Colonic mucosa (tissue), 4 donors: ENCODE results near the gene S100A12. TPM values are rescaled to one million over a fixed set of nuclear protein-coding genes. Genes with fewer than 3 reads are reported as not detected.

ENCODE experiments used
- DNase-seq: peaks from one replicate; pipeline ENCODE4 v3.0.0-alpha.2; 2020
- H3K27ac ChIP-seq: fragments of 200-600 bp; one replicate; pipeline ENCODE4 v1.8.0; 2021
- H3K27me3 ChIP-seq: fragments of 200-600 bp; one replicate; pipeline ENCODE4 v1.8.0; 2021
- H3K36me3 ChIP-seq: fragments of 200-600 bp; one replicate; pipeline ENCODE4 v1.8.0; 2021
- H3K4me1 ChIP-seq: fragments of 200-600 bp; one replicate; pipeline ENCODE4 v1.8.0; 2021; ENCODE audit warnings: mild to moderate bottlenecking
- H3K4me3 ChIP-seq: fragments of 200-600 bp; one replicate; pipeline ENCODE4 v1.8.0; 2021
- H3K9ac ChIP-seq, 2 donors: one replicate each; pipeline ENCODE4 v1.7.0; 2013; ENCODE audit warnings: control low read depth in 2 of 2, low read depth in 2 of 2, low read length in 2 of 2
- H3K9me3 ChIP-seq: fragments of 200-600 bp; one replicate; pipeline ENCODE4 v1.8.0; 2021
- intact Hi-C: fragments of 100-400 bp; cut with DNase I; formaldehyde crosslinking; loops from one replicate; pipeline ENCODE4 v1.14.1; 2022
- total RNA-seq, 2 donors: library from RNA; stranded (reverse); fragmentation: NEBNext Ultra II Directional in 1 of 2; extraction: Animal tissue kit (Norgen Biotek cat#: 25700) in 1 of 2; gene quantifications; one replicate each; pipeline ENCODE4 v1.2.1, GENCODE V29; 2021
- TF ChIP-seq, protein P1 (sequence below): fragments of 200-600 bp; IDR thresholded peaks from one replicate; pipeline ENCODE4 v1.8.0; 2022; ENCODE audit warnings: antibody characterized with exemption, mild to moderate bottlenecking
- donor health status: healthy.
- donor health status: DM: no; HTN: no; CAD: no.
- donor health status: DM: no; HTN: no; CAD: no.

The S100A12 gene
- total RNA-seq, 2 donors from 2014 or later: not detected

DNA sequence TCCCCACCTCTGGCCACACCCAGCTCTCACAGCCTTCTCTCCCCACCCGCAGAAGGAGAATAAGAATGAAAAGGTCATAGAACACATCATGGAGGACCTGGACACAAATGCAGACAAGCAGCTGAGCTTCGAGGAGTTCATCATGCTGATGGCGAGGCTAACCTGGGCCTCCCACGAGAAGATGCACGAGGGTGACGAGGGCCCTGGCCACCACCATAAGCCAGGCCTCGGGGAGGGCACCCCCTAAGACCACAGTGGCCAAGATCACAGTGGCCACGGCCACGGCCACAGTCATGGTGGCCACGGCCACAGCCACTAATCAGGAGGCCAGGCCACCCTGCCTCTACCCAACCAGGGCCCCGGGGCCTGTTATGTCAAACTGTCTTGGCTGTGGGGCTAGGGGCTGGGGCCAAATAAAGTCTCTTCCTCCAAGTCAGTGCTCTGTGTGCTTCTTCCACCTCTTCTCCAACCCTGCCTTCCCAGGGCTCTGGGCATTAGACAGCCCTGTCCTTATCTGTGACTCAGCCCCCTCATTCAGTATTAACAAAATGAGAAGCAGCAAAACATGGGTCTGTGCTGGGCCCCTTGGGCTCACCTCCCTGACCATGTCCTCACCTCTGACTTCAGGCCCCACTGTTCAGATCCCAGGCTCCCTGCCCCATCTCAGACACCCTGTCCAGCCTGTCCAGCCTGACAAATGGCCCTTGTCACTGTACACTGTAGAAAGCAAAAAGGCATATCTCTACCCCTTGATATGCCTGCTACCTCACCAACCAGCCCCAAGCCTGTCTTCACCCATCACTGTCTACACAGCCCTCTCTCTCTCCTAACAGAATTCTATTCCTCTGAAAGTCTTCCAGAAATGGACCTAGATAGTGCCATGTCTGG, 14.6 kb downstream of the S100A12 start:
- no peak overlapping the region for H3K4me3 ChIP-seq
- intact Hi-C loops: no loop called here
- H3K4me1 ChIP-seq: peaks cover 5% of the 10 kb centered on the region
- no peak for DNase-seq
- H3K27ac ChIP-seq: no peak overlapping the region
- H3K36me3 ChIP-seq: no peaks in the 10 kb centered on the region
- no peaks in the 10 kb centered on the region for H3K27me3 ChIP-seq
- H3K9ac ChIP-seq: no peak overlapping the region
- TF ChIP-seq, protein P1, sequence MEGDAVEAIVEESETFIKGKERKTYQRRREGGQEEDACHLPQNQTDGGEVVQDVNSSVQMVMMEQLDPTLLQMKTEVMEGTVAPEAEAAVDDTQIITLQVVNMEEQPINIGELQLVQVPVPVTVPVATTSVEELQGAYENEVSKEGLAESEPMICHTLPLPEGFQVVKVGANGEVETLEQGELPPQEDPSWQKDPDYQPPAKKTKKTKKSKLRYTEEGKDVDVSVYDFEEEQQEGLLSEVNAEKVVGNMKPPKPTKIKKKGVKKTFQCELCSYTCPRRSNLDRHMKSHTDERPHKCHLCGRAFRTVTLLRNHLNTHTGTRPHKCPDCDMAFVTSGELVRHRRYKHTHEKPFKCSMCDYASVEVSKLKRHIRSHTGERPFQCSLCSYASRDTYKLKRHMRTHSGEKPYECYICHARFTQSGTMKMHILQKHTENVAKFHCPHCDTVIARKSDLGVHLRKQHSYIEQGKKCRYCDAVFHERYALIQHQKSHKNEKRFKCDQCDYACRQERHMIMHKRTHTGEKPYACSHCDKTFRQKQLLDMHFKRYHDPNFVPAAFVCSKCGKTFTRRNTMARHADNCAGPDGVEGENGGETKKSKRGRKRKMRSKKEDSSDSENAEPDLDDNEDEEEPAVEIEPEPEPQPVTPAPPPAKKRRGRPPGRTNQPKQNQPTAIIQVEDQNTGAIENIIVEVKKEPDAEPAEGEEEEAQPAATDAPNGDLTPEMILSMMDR: no peak
- no peaks in the 10 kb centered on the region for H3K9me3 ChIP-seq

DNA sequence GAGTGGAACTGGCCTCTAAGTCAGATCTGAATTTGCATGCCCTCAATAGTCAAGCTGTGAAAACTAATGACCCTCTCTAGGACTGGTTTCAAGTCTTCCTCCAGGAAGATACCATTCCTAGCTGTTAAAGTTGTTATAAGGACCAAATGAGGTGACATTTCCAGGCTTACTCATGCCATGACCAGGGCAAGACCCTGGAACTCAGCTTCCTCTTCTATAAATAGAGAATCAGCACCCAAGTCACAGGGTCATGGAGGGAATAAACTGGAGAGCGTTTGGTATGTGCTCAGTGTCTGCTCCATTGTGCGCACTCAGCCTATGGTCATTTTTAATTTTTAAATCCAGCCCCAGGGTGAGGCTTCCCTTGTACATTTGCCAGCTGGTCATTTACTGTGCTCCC, 15.2 kb downstream of the S100A12 start:
- H3K27me3 ChIP-seq: no peaks in the 10 kb centered on the region
- H3K36me3 ChIP-seq: no peaks in the 10 kb centered on the region
- no peak overlapping the region for H3K9ac ChIP-seq
- TF ChIP-seq, protein P1: no peak
- no peak overlapping the region for H3K27ac ChIP-seq
- intact Hi-C loops: no loop called here
- no peaks in the 10 kb centered on the region for H3K9me3 ChIP-seq
- no peak overlapping the region for H3K4me3 ChIP-seq
- peaks cover 5% of the 10 kb centered on the region for H3K4me1 ChIP-seq
- no peak for DNase-seq

DNA sequence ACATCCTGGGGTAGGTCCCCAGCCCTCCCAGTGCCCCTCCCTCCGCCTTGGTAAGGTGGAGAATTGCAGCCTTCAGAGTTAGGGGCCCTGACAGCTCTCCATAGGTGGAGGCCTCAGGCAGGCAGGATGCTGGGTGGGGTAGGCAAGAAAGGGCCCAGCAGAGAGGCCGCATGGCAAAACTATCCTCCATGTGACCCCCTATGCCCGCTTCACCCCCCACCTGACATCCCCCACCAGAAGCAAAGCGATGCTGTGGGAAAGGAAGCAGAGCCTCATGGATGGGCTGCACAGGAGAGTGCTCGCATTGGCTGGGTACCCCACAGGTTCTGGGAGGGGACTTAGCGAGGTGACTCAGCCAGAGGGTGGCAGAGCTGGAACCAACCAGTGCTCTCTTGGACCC, 16.2 kb downstream of the S100A12 start:
- Histone ChIP-seq H3K4me3 (no peak overlapping the region), H3K27me3 (no peaks in the 10 kb centered on the region), H3K9ac (no peak overlapping the region), H3K27ac (no peak overlapping the region), H3K4me1 (peaks cover 5% of the 10 kb centered on the region), H3K36me3 (no peaks in the 10 kb centered on the region), H3K9me3 (no peaks in the 10 kb centered on the region)
- peak; percentile 15 for DNase-seq
- intact Hi-C loops: loop anchor here (10.0 kb wide), 2 partner anchors 46 to 206 kb away; partner anchors contain the start of gene S100A2
- TF ChIP-seq, protein P1: no peak

DNA sequence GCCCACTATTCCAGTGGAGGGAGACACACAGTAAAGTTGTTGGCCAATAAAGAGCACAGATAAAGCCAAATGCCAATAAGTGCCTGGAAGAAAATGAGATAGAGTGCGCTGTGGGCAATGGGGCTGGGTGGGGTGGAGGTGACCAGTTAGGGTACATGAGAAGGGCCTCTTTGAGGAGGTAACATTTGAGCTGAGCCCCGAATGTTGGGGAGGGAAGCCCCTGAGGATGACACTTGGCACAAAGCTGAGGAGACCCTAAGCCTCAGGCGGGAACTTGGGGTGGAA, 16.8 kb downstream of the S100A12 start:
- Histone ChIP-seq H3K27ac (no peak overlapping the region), H3K36me3 (no peaks in the 10 kb centered on the region), H3K9me3 (no peaks in the 10 kb centered on the region), H3K27me3 (no peaks in the 10 kb centered on the region), H3K9ac (no peak overlapping the region), H3K4me3 (no peak overlapping the region), H3K4me1 (peaks cover 5% of the 10 kb centered on the region)
- TF ChIP-seq, protein P1: no peak
- intact Hi-C loops: loop anchor here (10.0 kb wide), 2 partner anchors 46 to 206 kb away; partner anchors contain the start of gene S100A2
- DNase-seq: peak; percentile 12

DNA sequence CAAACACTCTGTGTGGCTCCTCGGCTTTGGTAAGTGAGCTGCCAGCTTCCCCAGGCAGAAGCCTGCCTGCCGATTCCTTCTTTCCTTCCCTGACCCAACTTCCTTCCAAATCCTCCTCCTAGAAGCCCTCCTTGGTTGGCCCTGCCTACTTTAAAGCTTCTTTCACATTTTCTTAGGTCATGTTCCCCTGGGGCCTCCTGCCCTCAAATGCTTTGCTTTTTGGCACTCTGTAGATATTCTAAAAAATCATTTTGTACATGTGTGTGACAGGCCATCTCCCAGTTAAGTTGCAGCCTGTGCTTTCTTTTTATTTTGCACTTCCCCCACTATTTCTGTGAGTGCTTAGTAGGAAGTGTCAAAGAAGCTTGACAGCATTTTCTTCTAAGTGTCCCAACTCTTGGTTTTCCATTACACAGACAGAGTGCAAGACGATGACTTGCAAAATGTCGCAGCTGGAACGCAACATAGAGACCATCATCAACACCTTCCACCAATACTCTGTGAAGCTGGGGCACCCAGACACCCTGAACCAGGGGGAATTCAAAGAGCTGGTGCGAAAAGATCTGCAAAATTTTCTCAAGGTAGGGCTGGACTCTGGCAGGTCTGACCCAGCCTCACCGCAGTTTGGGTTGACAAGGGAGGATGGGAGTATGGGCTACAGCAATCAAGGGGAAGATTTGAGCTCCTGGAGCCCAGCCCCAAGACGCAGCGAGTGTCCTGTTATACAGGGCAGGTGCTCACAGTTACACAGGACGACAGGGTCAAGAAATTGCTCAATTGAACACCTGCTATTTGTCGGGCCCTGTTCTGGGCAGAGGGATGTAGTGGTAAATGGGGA, 17.3 kb downstream of the S100A12 start, which contains the start of gene S100A9:
TSS of gene S100A9 (plus strand) at position 2 of the 838 bp plus-strand sequence. CDS start at position 432, 430 bp downstream.
- Histone ChIP-seq H3K4me3 (no peak within 1 kb of the TSS), H3K36me3 (no peaks in the 10 kb centered on the region), H3K9ac (no peak within 1 kb of the TSS), H3K4me1 (peaks cover 5% of the 10 kb centered on the region), H3K9me3 (no peaks in the 10 kb centered on the region), H3K27me3 (no peaks in the 10 kb centered on the region), H3K27ac (peak within 1 kb of the TSS; percentile 3)
- intact Hi-C loops: loop anchor here (10.0 kb wide), 2 partner anchors 47 to 207 kb away; partner anchors contain the start of gene S100A2
- TF ChIP-seq, protein P1: no peak
- peak; percentile 15 for DNase-seq
